SJSA1 (cell line): ENCODE results near the gene KRTAP4-9. TPM values are rescaled to one million over a fixed set of nuclear protein-coding genes. Genes with fewer than 3 reads are reported as not detected.
"Not testable (repeated sequence)": the region's sequence is repeated elsewhere in the genome, so short reads cannot be mapped to it uniquely, and the experiment has no call there.

Experiments
- DNase-seq, 2 experiments: peaks; one replicate each; pipeline ENCODE4 v3.0.0-alpha.2; 2015 to 2020; ENCODE audit warnings: low spot score in 2 of 2, low read depth in 1 of 2
- H3K27ac ChIP-seq: fragments of 250-450 bp; sonication (Bioruptor Pico); 2 replicates; pipeline ENCODE4 v1.5.1; 2020; ENCODE audit warnings: mild to moderate bottlenecking, moderate library complexity
- H3K27me3 ChIP-seq: fragments of 250-450 bp; sonication (Bioruptor Pico); replicated peaks from 2 replicates; pipeline ENCODE4 v1.5.1; 2020; ENCODE audit warnings: mild to moderate bottlenecking, moderate library complexity
- H3K36me3 ChIP-seq: fragments of 250-450 bp; sonication (Bioruptor Pico); 2 replicates; pipeline ENCODE4 v1.5.1; 2020; ENCODE audit warnings: mild to moderate bottlenecking
- H3K4me1 ChIP-seq: fragments of 250-450 bp; sonication (Bioruptor Pico); replicated peaks from 2 replicates; pipeline ENCODE4 v1.6.1; 2021; ENCODE audit warnings: mild to moderate bottlenecking
- H3K4me3 ChIP-seq: fragments of 250-450 bp; sonication (Bioruptor Pico); 2 replicates; pipeline ENCODE4 v1.5.1; 2020; ENCODE audit warnings: mild to moderate bottlenecking
- H3K9me3 ChIP-seq: fragments of 250-450 bp; sonication (Bioruptor Pico); replicated peaks from 2 replicates; pipeline ENCODE4 v1.5.1; 2020; ENCODE audit warnings: mild to moderate bottlenecking
- total RNA-seq: library from RNA; depleted of rRNA; stranded (reverse); fragments of >200 nt; shearing (Covaris generic); gene quantifications from 2 replicates; pipeline ENCODE4 v1.2.3, GENCODE V29; 2014

The KRTAP4-9 gene
- total RNA-seq, 1 experiment from 2014 or later = not detected

GRCh38 chr17:41126412-41126811 lies 21.2 kb downstream of the KRTAP4-9 start:
- Histone ChIP-seq H3K4me1 (peaks cover 2% of the 10 kb centered on the region), H3K36me3 (no peaks in the 10 kb centered on the region), H3K9me3 (no peaks in the 10 kb centered on the region)

GRCh38 chr17:41127371-41127770 lies 22.2 kb downstream of the KRTAP4-9 start:
- Histone ChIP-seq H3K36me3 (no peaks in the 10 kb centered on the region), H3K4me3 (no peak overlapping the region), H3K27ac (no peak overlapping the region), H3K9me3 (no peaks in the 10 kb centered on the region), H3K27me3 (no peaks in the 10 kb centered on the region), H3K4me1 (peaks cover 11% of the 10 kb centered on the region)
- no peak for DNase-seq

More at GRCh38 chr17:41126412-41126811, 21.2 kb downstream of the KRTAP4-9 start:
- H3K27ac ChIP-seq = no peak overlapping the region
- DNase-seq = no peak
- H3K27me3 ChIP-seq = no peaks in the 10 kb centered on the region
- H3K4me3 ChIP-seq = no peak overlapping the region

GRCh38 chr17:41131979-41132378 lies 26.8 kb downstream of the KRTAP4-9 start:
- DNase-seq = peak in 1 of 2 experiments; percentile 15
- Histone ChIP-seq H3K4me3 (no peak overlapping the region), H3K27me3 (no peaks in the 10 kb centered on the region), H3K9me3 (no peaks in the 10 kb centered on the region), H3K27ac (no peak overlapping the region), H3K36me3 (no peaks in the 10 kb centered on the region), H3K4me1 (peaks cover 25% of the 10 kb centered on the region)

- peak in 1 of 2 experiments; percentile 13 for DNase-seq
Observed at GRCh38 chr17:41133880-41134735, 28.9 kb downstream of the KRTAP4-9 start.

GRCh38 chr17:41139865-41140264 lies 34.7 kb downstream of the KRTAP4-9 start:
- not testable (repeated sequence) for H3K27ac ChIP-seq, DNase-seq, H3K27me3 ChIP-seq, H3K9me3 ChIP-seq, H3K4me3 ChIP-seq, H3K36me3 ChIP-seq
- peaks cover 16% of the 10 kb centered on the region for H3K4me1 ChIP-seq

More at GRCh38 chr17:41133880-41134735, 28.9 kb downstream of the KRTAP4-9 start:
- no peaks in the 10 kb centered on the region for H3K27me3 ChIP-seq
- H3K36me3 ChIP-seq = no peaks in the 10 kb centered on the region
- H3K4me1 ChIP-seq = peaks cover 25% of the 10 kb centered on the region
- H3K27ac ChIP-seq = peak overlapping the region; percentile 44
- no peak overlapping the region for H3K4me3 ChIP-seq
- H3K9me3 ChIP-seq = no peaks in the 10 kb centered on the region

GRCh38 chr17:41140360-41141131 lies 35.4 kb downstream of the KRTAP4-9 start, which contains the start of gene KRTAP4-6:
Gene KRTAP4-6, minus strand, starts transcription at chr17:41140544. Its CDS starts 57 bp downstream, at chr17:41140487.
- H3K27ac ChIP-seq = peak within 1 kb of the TSS; percentile 83
- no peaks in the 10 kb centered on the region for H3K27me3 ChIP-seq
- peaks cover 16% of the 10 kb centered on the region for H3K4me1 ChIP-seq
- peaks cover 4% of the 10 kb centered on the region; the same call in 1 of the 2 replicates for H3K9me3 ChIP-seq
- peak; percentile 68 to 92 for DNase-seq
- H3K4me3 ChIP-seq = no peak within 1 kb of the TSS
- no peaks in the 10 kb centered on the region for H3K36me3 ChIP-seq

GRCh38 chr17:41141361-41141760 lies 36.2 kb downstream of the KRTAP4-9 start:
- Histone ChIP-seq H3K27me3 (no peaks in the 10 kb centered on the region), H3K4me1 (peaks cover 16% of the 10 kb centered on the region), H3K36me3 (no peaks in the 10 kb centered on the region), H3K9me3 (peaks cover 4% of the 10 kb centered on the region; the same call in 1 of the 2 replicates), H3K27ac (peak overlapping the region; percentile 69), H3K4me3 (no peak overlapping the region)
- no peak for DNase-seq

- Histone ChIP-seq H3K27me3 (no peaks in the 10 kb centered on the region), H3K36me3 (no peaks in the 10 kb centered on the region), H3K4me3 (no peak overlapping the region), H3K4me1 (peaks cover 16% of the 10 kb centered on the region), H3K9me3 (peaks cover 4% of the 10 kb centered on the region; the same call in 1 of the 2 replicates), H3K27ac (no peak overlapping the region)
- DNase-seq = no peak
Observed at GRCh38 chr17:41144846-41145245, 39.7 kb downstream of the KRTAP4-9 start.

GRCh38 chr17:41145261-41145660 lies 40.1 kb downstream of the KRTAP4-9 start:
- no peak overlapping the region for H3K4me3 ChIP-seq
- H3K27me3 ChIP-seq = no peaks in the 10 kb centered on the region
- DNase-seq = no peak

GRCh38 chr17:41147531-41148204 lies 42.5 kb downstream of the KRTAP4-9 start:
- H3K4me3 ChIP-seq = no peak overlapping the region
- no peaks in the 10 kb centered on the region for H3K4me1 ChIP-seq
- no peak overlapping the region for H3K27ac ChIP-seq
- DNase-seq = no peak
- H3K9me3 ChIP-seq = no peaks in the 10 kb centered on the region; the same call in 1 of the 2 replicates
- H3K36me3 ChIP-seq = no peaks in the 10 kb centered on the region
- no peaks in the 10 kb centered on the region; the same call in 1 of the 2 replicates for H3K27me3 ChIP-seq

More at GRCh38 chr17:41145261-41145660, 40.1 kb downstream of the KRTAP4-9 start:
- peaks cover 14% of the 10 kb centered on the region for H3K4me1 ChIP-seq
- H3K36me3 ChIP-seq = no peaks in the 10 kb centered on the region
- no peak overlapping the region for H3K27ac ChIP-seq
- H3K9me3 ChIP-seq = peaks cover 3% of the 10 kb centered on the region; the same call in 1 of the 2 replicates

- not testable (repeated sequence) for H3K9me3 ChIP-seq, H3K36me3 ChIP-seq, H3K4me3 ChIP-seq, DNase-seq, H3K27me3 ChIP-seq, H3K4me1 ChIP-seq, H3K27ac ChIP-seq
Observed at GRCh38 chr17:41148971-41149651, 43.9 kb downstream of the KRTAP4-9 start.

- Histone ChIP-seq H3K4me1 (no peaks in the 10 kb centered on the region), H3K9me3 (no peaks in the 10 kb centered on the region), H3K36me3 (no peaks in the 10 kb centered on the region), H3K4me3 (no peak within 1 kb of the TSS), H3K27ac (no peak within 1 kb of the TSS), H3K27me3 (no peaks in the 10 kb centered on the region; the same call in 1 of the 2 replicates)
- DNase-seq = no peak
Observed at GRCh38 chr17:41149652-41149985, 44.4 kb downstream of the KRTAP4-9 start, which contains the start of gene KRTAP4-5. Gene KRTAP4-5, minus strand, starts transcription at chr17:41149825. Its CDS starts 58 bp downstream, at chr17:41149767.

- Histone ChIP-seq H3K27ac (no peak overlapping the region), H3K36me3 (no peaks in the 10 kb centered on the region), H3K27me3 (no peaks in the 10 kb centered on the region; the same call in 1 of the 2 replicates), H3K4me1 (no peaks in the 10 kb centered on the region), H3K4me3 (no peak overlapping the region), H3K9me3 (no peaks in the 10 kb centered on the region)
- no peak for DNase-seq
Observed at GRCh38 chr17:41150026-41150425, 44.8 kb downstream of the KRTAP4-9 start.
